Thymus (tissue), 14 donors: ENCODE data around the gene CD9. TPM values are rescaled to one million over a fixed set of nuclear protein-coding genes. Genes with fewer than 3 reads are reported as not detected.
"Not testable (repeated sequence)": the region's sequence is repeated elsewhere in the genome, so short reads cannot be mapped to it uniquely, and the experiment has no call there.

Source experiments
- DNase-seq, 9 donors: peaks; one replicate each; pipeline ENCODE4 v3.0.0-alpha.2; 2013; ENCODE audit warnings: low spot score in 9 of 9, low read depth in 6 of 9, missing footprints in 1 of 9
- H3K27ac ChIP-seq, 2 donors: one replicate each; pipeline ENCODE4 v1.5.1; 2013; ENCODE audit warnings: control low read depth in 1 of 2, low read depth in 1 of 2, low read length in 1 of 2, mild to moderate bottlenecking in 1 of 2, moderate library complexity in 1 of 2
- H3K27me3 ChIP-seq, 2 donors: one replicate each; pipeline ENCODE4 v1.5.1; 2013; ENCODE audit warnings: low read length in 1 of 2; ENCODE audit not compliant: control insufficient read depth in 2 of 2, insufficient read depth in 1 of 2
- H3K36me3 ChIP-seq, 2 donors: one replicate each; pipeline ENCODE4 v1.5.1; 2013; ENCODE audit warnings: low read length in 1 of 2, mild to moderate bottlenecking in 1 of 2, moderate library complexity in 1 of 2; ENCODE audit not compliant: control insufficient read depth in 2 of 2, insufficient read depth in 2 of 2
- H3K4me1 ChIP-seq, 2 donors: one replicate each; pipeline ENCODE4 v1.5.1; 2013; ENCODE audit warnings: low read length in 2 of 2; ENCODE audit not compliant: control insufficient read depth in 2 of 2, insufficient read depth in 2 of 2
- H3K4me3 ChIP-seq, 2 donors: one replicate each; pipeline ENCODE4 v1.5.1; 2013; ENCODE audit warnings: low read length in 2 of 2, control low read depth in 1 of 2, mild to moderate bottlenecking in 1 of 2
- H3K9me3 ChIP-seq, 2 donors: one replicate each; pipeline ENCODE4 v1.5.1; 2013; ENCODE audit warnings: low read length in 1 of 2, mild to moderate bottlenecking in 1 of 2; ENCODE audit not compliant: control insufficient read depth in 2 of 2, insufficient read depth in 1 of 2
- WGBS: extraction: QIAGEN DNeasy Blood & Tissue Kit; methylation state at CpG from one replicate; pipeline ENCODE4 v1.1.7; 2013; 5-methylcytosine and 5-hydroxymethylcytosine counted together
- long read RNA-seq, 10 donors: transcript quantifications; one replicate each; lab custom pipeline, GENCODE V29; 2026
- polyA plus RNA-seq: library from polyadenylated mRNA; stranded (reverse); fragments of 200-250 nt; gene quantifications from one replicate; pipeline ENCODE4 v1.2.3, GENCODE V29; 2013
- total RNA-seq: library from RNA; stranded (reverse); fragments of 120-200 nt; gene quantifications from one replicate; pipeline ENCODE4 v1.2.4, GENCODE V29; 2013
- donor health status: healthy.

Gene CD9
- total RNA-seq: 50.0 TPM
- 198 TPM for polyA plus RNA-seq
- long read RNA-seq, donor 1, partial matches to known transcripts: 0 of 3 reads
- long read RNA-seq, donor 1, other reads (novel, unspliced or antisense): 0 of 3 reads
- long read RNA-seq, donor 2: 0 reads
- long read RNA-seq, donor 3, transcript CD9-201 (8 exons, 1,218 nt): major isoform, 40 of 72 reads
- long read RNA-seq, donor 3, partial matches to known transcripts: 29 of 72 reads
- long read RNA-seq, donor 3, other reads (novel, unspliced or antisense): 0 of 72 reads
- long read RNA-seq, donor 4, transcript CD9-201 (8 exons, 1,218 nt): major isoform, 12 of 34 reads
- long read RNA-seq, donor 4, partial matches to known transcripts: 19 of 34 reads
- long read RNA-seq, donor 4, other reads (novel, unspliced or antisense): 0 of 34 reads
- long read RNA-seq, donor 5, transcript CD9-207 (2 exons, 441 nt): minor isoform, 8 of 108 reads
- long read RNA-seq, donor 5, transcript CD9-201 (8 exons, 1,218 nt): major isoform, 56 of 108 reads
- long read RNA-seq, donor 5, partial matches to known transcripts: 43 of 108 reads
- long read RNA-seq, donor 5, other reads (novel, unspliced or antisense): 0 of 108 reads
- long read RNA-seq, donor 6, transcript CD9-201 (8 exons, 1,218 nt): major isoform, 11 of 33 reads
- long read RNA-seq, donor 6, partial matches to known transcripts: 19 of 33 reads
- long read RNA-seq, donor 6, other reads (novel, unspliced or antisense): 0 of 33 reads
- long read RNA-seq, donor 7, transcript CD9-201 (8 exons, 1,218 nt): major isoform, 24 of 33 reads
- long read RNA-seq, donor 7, partial matches to known transcripts: 6 of 33 reads
- long read RNA-seq, donor 7, other reads (novel, unspliced or antisense): 0 of 33 reads
- long read RNA-seq, donor 8, transcript CD9-201 (8 exons, 1,218 nt): major isoform, 16 of 25 reads
- long read RNA-seq, donor 8, partial matches to known transcripts: 7 of 25 reads
- long read RNA-seq, donor 8, other reads (novel, unspliced or antisense): 0 of 25 reads
- long read RNA-seq, donor 9, transcript CD9-201 (8 exons, 1,218 nt): major isoform, 24 of 39 reads
- long read RNA-seq, donor 9, partial matches to known transcripts: 14 of 39 reads
- long read RNA-seq, donor 9, other reads (novel, unspliced or antisense): 0 of 39 reads
- long read RNA-seq, donor 10, transcript CD9-201 (8 exons, 1,218 nt): major isoform, 14 of 17 reads
- long read RNA-seq, donor 10, partial matches to known transcripts: 0 of 17 reads
- long read RNA-seq, donor 10, other reads (novel, unspliced or antisense): 0 of 17 reads

GRCh38 chr12:6200256-6201212 lies at the start of gene CD9:
Gene CD9 (plus strand): TSS chr12:6200400. CDS start chr12:6200500, 100 bp downstream.
- Histone ChIP-seq H3K9me3 (no peaks in the 10 kb centered on the region), H3K36me3 (no peaks in the 10 kb centered on the region), H3K4me3 (peak within 1 kb of the TSS; percentile 50 to 63), H3K27me3 (peaks cover 14 to 51% of the 10 kb centered on the region in 2 donors), H3K4me1 (peaks cover 17 to 45% of the 10 kb centered on the region in 2 donors), H3K27ac (peak within 1 kb of the TSS; percentile 17 to 71)
- DNase-seq: no peak
- whole genome bisulfite sequencing: under 1% methylated on average over 81 of the region's 81 CpGs

- no peaks in the 10 kb centered on the region for H3K9me3 ChIP-seq
- DNase-seq: no peak
- H3K4me1 ChIP-seq: peaks cover 0 to 8% of the 10 kb centered on the region in 2 donors
- H3K36me3 ChIP-seq: no peaks in the 10 kb centered on the region
- H3K27me3 ChIP-seq: no peaks in the 10 kb centered on the region
- 94% methylated on average over 15 of the region's 15 CpGs for WGBS
- H3K27ac ChIP-seq: no peak overlapping the region
- H3K4me3 ChIP-seq: no peak overlapping the region
Observed at GRCh38 chr12:6154730-6155459, 45.3 kb upstream of the CD9 start.

GRCh38 chr12:6157482-6157881 lies 42.7 kb upstream of the CD9 start:
- H3K9me3 ChIP-seq: no peaks in the 10 kb centered on the region
- H3K27ac ChIP-seq: no peak overlapping the region
- H3K4me1 ChIP-seq: peaks cover 0 to 8% of the 10 kb centered on the region in 2 donors
- DNase-seq: no peak
- no peak overlapping the region for H3K4me3 ChIP-seq
- 99% methylated on average over 4 of the region's 4 CpGs for WGBS
- no peaks in the 10 kb centered on the region for H3K36me3 ChIP-seq
- no peaks in the 10 kb centered on the region for H3K27me3 ChIP-seq

- 39% methylated on average over 4 of the region's 4 CpGs for WGBS
Observed at GRCh38 chr12:6158255-6158654, 41.9 kb upstream of the CD9 start.

GRCh38 chr12:6158749-6159148 lies 41.5 kb upstream of the CD9 start:
- no peak for DNase-seq
- 97% methylated on average over 11 of the region's 11 CpGs for WGBS
- Histone ChIP-seq H3K27ac (no peak overlapping the region), H3K4me3 (no peak overlapping the region), H3K36me3 (no peaks in the 10 kb centered on the region), H3K4me1 (peaks cover 0 to 8% of the 10 kb centered on the region in 2 donors), H3K27me3 (no peaks in the 10 kb centered on the region), H3K9me3 (no peaks in the 10 kb centered on the region)

More at GRCh38 chr12:6158255-6158654, 41.9 kb upstream of the CD9 start:
- Histone ChIP-seq H3K4me3 (no peak overlapping the region), H3K9me3 (no peaks in the 10 kb centered on the region), H3K27me3 (no peaks in the 10 kb centered on the region), H3K4me1 (peaks cover 0 to 8% of the 10 kb centered on the region in 2 donors), H3K36me3 (no peaks in the 10 kb centered on the region), H3K27ac (no peak overlapping the region)
- DNase-seq: no peak

- not testable (repeated sequence) for H3K27ac ChIP-seq, H3K9me3 ChIP-seq, H3K27me3 ChIP-seq, DNase-seq, H3K4me1 ChIP-seq, H3K4me3 ChIP-seq, H3K36me3 ChIP-seq
- 95% methylated on average over 50 of the region's 50 CpGs for WGBS
Observed at GRCh38 chr12:6159166-6160011, 40.8 kb upstream of the CD9 start.

- not testable (repeated sequence) for H3K9me3 ChIP-seq, H3K27me3 ChIP-seq, H3K4me3 ChIP-seq, H3K4me1 ChIP-seq, H3K27ac ChIP-seq, DNase-seq, H3K36me3 ChIP-seq
- 71% methylated on average over 19 of the region's 19 CpGs for WGBS
Observed at GRCh38 chr12:6160049-6160649, 40.1 kb upstream of the CD9 start.
